Measurements from ENCODE around the gene CIITA.

The CIITA gene

GRCh38 chr16:10878644-10879501 lies 1.9 kb downstream of the CIITA start:
- Histone ChIP-seq H3K27me3 (ENCODE audit: insufficient read depth, poor library complexity, severe bottlenecking) (peaks cover 28% of the 10 kb centered on the region), H3K27ac (replicated peaks) (no peak overlapping the region), H3K4me3 (replicated peaks; ENCODE audit: insufficient read depth, low read length) (peak overlapping the region; percentile 57)
- TF ChIP-seq SPI1 (IDR thresholded peaks at IDR 0.05; ENCODE audit: borderline replicate concordance, low read depth) = no peak
- no peak for TF ChIP-seq GABPA (IDR thresholded peaks at IDR 0.05; ENCODE audit: low read depth)
- no peak for TF ChIP-seq POLR2AphosphoS5 (IDR thresholded peaks at IDR 0.05; ENCODE audit: low read depth)
- TF ChIP-seq REST (IDR thresholded peaks at IDR 0.05; ENCODE audit: insufficient replicate concordance, low read depth) = no peak
- TF ChIP-seq CTCF (IDR thresholded peaks at IDR 0.05; ENCODE audit: insufficient read depth, low read length) = no peak
- no peak for DNase-seq (ENCODE audit: low read depth in 1 of 2, low spot score in 1 of 2)

- TF ChIP-seq POLR2AphosphoS5 (IDR thresholded peaks at IDR 0.05; ENCODE audit: low read depth) = no peak
- TF ChIP-seq REST (IDR thresholded peaks at IDR 0.05; ENCODE audit: insufficient replicate concordance, low read depth) = no peak
- no peak for TF ChIP-seq CTCF (IDR thresholded peaks at IDR 0.05; ENCODE audit: insufficient read depth, low read length)
- no peak for TF ChIP-seq SPI1 (IDR thresholded peaks at IDR 0.05; ENCODE audit: borderline replicate concordance, low read depth)
- TF ChIP-seq GABPA (IDR thresholded peaks at IDR 0.05; ENCODE audit: low read depth) = no peak
- DNase-seq (ENCODE audit: low read depth in 1 of 2, low spot score in 1 of 2) = no peak
- Histone ChIP-seq H3K27ac (replicated peaks) (no peak overlapping the region), H3K27me3 (ENCODE audit: insufficient read depth, poor library complexity, severe bottlenecking) (peaks cover 28% of the 10 kb centered on the region), H3K4me3 (replicated peaks; ENCODE audit: insufficient read depth, low read length) (peak overlapping the region; percentile 57)
These were observed 2.9 kb downstream of the CIITA start for GRCh38 chr16:10879681-10880589.

GRCh38 chr16:10880594-10881452 lies 3.8 kb downstream of the CIITA start:
- no peak overlapping the region for H3K4me3 ChIP-seq (replicated peaks; ENCODE audit: insufficient read depth, low read length)
- no peak for DNase-seq (ENCODE audit: low read depth in 1 of 2, low spot score in 1 of 2)
- H3K27me3 ChIP-seq (ENCODE audit: insufficient read depth, poor library complexity, severe bottlenecking) = peaks cover 28% of the 10 kb centered on the region

More at GRCh38 chr16:10880594-10881452, 3.8 kb downstream of the CIITA start:
- TF ChIP-seq POLR2AphosphoS5 (IDR thresholded peaks at IDR 0.05; ENCODE audit: low read depth) (no peak), CTCF (IDR thresholded peaks at IDR 0.05; ENCODE audit: insufficient read depth, low read length) (no peak), GABPA (IDR thresholded peaks at IDR 0.05; ENCODE audit: low read depth) (no peak), SPI1 (IDR thresholded peaks at IDR 0.05; ENCODE audit: borderline replicate concordance, low read depth) (no peak), REST (IDR thresholded peaks at IDR 0.05; ENCODE audit: insufficient replicate concordance, low read depth) (no peak)
- no peak overlapping the region for H3K27ac ChIP-seq (replicated peaks)
